Esophagus squamous epithelium (tissue), 4 donors: ENCODE data around the gene PLEKHA4.

ENCODE experiments used
- POLR2A ChIP-seq, 4 donors: fragments of 450-650 bp; IDR thresholded peaks; one replicate each; pipeline ENCODE4 v1.6.1; 2017; ENCODE audit warnings: antibody characterized with exemption in 4 of 4, mild to moderate bottlenecking in 4 of 4, moderate library complexity in 3 of 4
- TF ChIP-seq, protein P1 (sequence below), 6 experiments: fragments of 450-650 bp in 4 of 6; fragments of 200-600 bp in 2 of 6; sonication (generic) in 2 of 6; IDR thresholded peaks; one replicate each; pipeline ENCODE4 v1.5.1; 2016 to 2019; ENCODE audit warnings: antibody characterized with exemption in 6 of 6, mild to moderate bottlenecking in 4 of 6, moderate library complexity in 4 of 6

DNA sequence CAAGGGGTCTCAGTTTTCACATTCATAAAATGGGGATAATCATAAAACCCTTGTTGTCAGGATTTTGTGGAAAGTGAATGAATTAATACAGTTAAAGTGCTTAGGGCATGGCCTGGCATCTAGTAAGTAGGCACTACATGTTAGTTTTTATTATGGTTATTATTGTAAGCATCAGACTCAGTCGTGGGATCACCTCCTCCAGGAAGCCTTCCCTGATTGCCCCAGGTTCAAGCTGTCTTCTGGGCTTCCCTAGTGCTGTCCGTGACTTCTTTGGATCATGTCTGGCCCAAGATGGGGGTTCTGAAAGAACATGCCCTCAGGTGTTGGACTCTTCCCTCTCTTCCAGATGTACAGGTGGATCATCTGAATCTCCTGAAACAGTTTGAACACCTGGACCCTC lies 42.4 kb upstream of the PLEKHA4 start:
- TF ChIP-seq, protein P1, sequence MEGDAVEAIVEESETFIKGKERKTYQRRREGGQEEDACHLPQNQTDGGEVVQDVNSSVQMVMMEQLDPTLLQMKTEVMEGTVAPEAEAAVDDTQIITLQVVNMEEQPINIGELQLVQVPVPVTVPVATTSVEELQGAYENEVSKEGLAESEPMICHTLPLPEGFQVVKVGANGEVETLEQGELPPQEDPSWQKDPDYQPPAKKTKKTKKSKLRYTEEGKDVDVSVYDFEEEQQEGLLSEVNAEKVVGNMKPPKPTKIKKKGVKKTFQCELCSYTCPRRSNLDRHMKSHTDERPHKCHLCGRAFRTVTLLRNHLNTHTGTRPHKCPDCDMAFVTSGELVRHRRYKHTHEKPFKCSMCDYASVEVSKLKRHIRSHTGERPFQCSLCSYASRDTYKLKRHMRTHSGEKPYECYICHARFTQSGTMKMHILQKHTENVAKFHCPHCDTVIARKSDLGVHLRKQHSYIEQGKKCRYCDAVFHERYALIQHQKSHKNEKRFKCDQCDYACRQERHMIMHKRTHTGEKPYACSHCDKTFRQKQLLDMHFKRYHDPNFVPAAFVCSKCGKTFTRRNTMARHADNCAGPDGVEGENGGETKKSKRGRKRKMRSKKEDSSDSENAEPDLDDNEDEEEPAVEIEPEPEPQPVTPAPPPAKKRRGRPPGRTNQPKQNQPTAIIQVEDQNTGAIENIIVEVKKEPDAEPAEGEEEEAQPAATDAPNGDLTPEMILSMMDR (IDR thresholded peaks at IDR 0.05): no peak
- TF ChIP-seq POLR2A (IDR thresholded peaks at IDR 0.05): no peak
